Hematopoietic multipotent progenitor cell treated with erythropoietin and hydrocortisone succinate and interleukin-3 and kit ligand, for 8 days (in vitro differentiated cells): ENCODE results near the gene RAB40B.

Source experiments
- DNase-seq: peaks from one replicate; pipeline ENCODE4 v3.0.0-alpha.2; 2015

RAB40B gene

DNA sequence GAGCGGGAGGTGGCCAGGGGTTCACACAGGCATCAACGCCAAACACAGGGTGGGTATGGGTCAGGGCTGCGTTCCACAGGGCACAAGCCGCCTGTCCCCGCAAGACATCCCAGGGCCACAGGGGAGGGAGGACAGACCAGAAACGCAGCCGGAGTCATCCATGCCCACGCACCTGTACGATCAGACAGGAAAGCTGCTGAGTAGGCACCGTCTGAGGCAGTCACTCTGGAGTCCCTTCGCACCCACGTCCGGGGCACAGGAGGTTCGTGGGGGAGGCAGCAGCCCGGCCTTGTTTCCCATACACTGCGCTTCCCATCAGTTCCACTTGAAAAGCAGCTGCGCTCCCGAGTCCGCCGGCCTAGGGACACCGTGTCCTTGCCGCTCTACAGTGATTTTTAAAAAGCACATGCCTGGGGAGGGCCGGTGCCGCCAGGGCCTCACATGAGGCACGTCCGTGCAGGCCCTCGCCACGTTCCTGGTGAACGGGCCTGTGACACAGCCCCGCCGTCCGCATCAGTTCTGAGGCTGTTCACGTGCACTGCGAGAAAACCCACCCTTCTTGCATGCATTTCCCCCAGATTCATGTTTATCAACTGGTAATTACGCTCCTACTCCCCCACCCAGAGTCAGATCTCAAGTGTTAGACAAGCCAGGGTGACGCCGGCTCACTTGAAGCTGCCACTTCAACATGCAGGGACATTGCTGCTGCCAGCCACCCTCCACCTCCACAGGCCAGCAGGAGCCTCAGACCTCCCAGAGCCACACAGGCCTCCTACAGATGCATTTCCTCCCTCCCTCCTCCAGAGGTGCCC lies 85.0 kb downstream of the RAB40B start:
- DNase-seq: no peak

DNA sequence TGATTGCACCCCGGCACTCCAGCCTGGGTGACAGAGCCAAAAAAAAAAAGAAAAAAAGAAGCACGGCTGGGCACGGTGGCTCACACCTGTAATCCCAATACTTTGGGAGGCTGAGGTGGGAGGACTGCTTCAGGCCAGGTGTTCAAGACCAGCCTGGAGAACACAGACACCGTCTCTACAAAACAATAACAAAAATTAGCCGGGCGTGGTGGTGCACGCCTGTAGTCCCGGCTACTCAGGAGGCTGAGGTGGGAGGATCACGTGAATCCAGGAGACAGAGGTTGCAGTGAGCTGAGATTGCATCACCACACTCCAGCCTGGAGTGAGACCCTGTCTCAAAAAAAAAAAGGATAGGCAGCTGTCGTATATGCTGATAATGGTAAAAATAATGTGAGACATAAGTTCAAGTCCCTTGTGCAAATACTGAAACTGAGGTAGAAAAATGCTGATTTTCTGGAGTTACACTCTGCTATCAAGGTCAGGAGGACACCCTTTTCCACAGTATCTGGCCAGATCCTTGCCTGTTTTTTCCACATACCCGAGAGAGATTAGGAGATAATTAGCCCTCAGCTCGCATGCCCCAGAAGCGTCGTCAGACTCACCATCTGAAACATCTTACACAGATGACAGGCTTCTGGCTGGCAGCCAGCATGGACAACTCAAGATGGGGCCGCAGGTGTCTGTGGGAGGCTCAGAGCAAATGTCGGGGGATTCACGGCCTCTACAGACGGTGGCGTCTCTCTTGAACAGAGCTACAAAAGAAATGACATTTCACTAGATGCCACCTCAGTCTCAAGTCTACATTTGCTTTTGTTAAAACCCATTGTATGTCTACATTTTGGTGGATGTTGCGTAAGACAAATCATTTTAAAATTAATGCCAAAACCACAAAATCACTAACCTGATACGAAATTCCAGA lies 87.1 kb downstream of the RAB40B start:
- DNase-seq: peak; percentile 32

DNA sequence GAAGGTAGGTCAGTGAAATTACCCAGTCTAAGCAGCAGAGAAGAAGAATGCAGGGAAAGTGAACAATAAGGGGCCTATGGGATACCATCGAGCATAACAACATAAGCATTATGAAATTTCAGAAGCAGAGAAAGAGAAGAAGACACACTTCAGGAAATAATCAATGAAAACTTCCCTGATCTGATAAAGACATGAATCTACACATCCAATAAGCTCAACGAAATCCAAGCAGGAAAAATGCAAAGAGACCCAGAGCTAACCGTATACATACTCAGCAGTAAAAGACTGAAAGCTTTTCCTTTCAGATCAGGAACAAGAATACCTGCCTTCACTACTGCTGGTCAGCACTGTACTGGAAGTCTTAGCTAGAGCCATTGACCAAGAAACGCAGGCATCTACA lies 88.8 kb downstream of the RAB40B start:
- no peak for DNase-seq

DNA sequence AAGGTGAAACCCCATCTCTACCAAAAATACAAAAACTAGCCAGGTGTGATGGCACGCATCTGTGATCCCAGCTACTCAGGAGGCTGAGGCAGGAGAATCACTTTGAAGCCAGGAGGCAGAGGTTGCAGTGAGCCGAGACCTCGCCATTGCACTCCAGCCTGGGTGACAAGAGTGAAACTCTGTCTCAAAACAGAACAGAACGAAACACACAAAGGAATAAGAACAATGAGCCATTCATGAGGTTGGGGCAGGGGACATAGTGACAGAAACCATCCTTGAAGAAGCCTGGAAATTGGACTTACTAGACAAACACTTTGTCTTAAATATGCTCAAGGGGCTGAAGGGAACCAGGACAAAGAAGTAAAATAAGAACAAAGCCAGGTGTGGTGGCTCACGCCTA lies 89.7 kb downstream of the RAB40B start:
- DNase-seq: no peak

GRCh38 chr17:82605939-82606600 lies 92.4 kb downstream of the RAB40B start:
- no peak for DNase-seq
